HEK293 (cell line): ENCODE results near the gene ARIH2.
A peak's percentile ranks its signal among the peaks of the same experiment; 100 is the strongest.

Experiments used
- GLIS1 ChIP-seq: fragments of 450-650 bp; formaldehyde crosslinking; IDR thresholded peaks from 2 replicates; pipeline ENCODE4 v1.5.1; 2016; ENCODE audit warnings: missing biosample characterization, missing genetic modification characterization
- HOXA7 ChIP-seq: sonication (generic); formaldehyde crosslinking; IDR thresholded peaks from 2 replicates; pipeline ENCODE4 v1.8.1; 2022; ENCODE audit warnings: missing genetic modification reagents, borderline replicate concordance
- KLF10 ChIP-seq: fragments of 450-650 bp; IDR thresholded peaks from 2 replicates; pipeline ENCODE4 v1.5.1; 2018; ENCODE audit warnings: missing biosample characterization, mild to moderate bottlenecking, missing genetic modification characterization
- KLF7 ChIP-seq: fragments of 450-650 bp; formaldehyde crosslinking; IDR thresholded peaks from 2 replicates; pipeline ENCODE4 v1.5.1; 2016; ENCODE audit warnings: missing biosample characterization, missing genetic modification characterization, borderline replicate concordance
- KLF8 ChIP-seq: fragments of 450-650 bp; formaldehyde crosslinking; IDR thresholded peaks from 2 replicates; pipeline ENCODE4 v1.5.1; 2016; ENCODE audit warnings: missing biosample characterization, missing genetic modification characterization
- SALL2 ChIP-seq: fragments of 450-650 bp; formaldehyde crosslinking; IDR thresholded peaks from 2 replicates; pipeline ENCODE4 v1.5.0; 2017; ENCODE audit warnings: missing biosample characterization, mild to moderate bottlenecking, missing genetic modification characterization, borderline replicate concordance
- SP2 ChIP-seq: fragments of 450-650 bp; formaldehyde crosslinking; IDR thresholded peaks from 2 replicates; pipeline ENCODE4 v1.5.1; 2016; ENCODE audit warnings: missing biosample characterization, missing genetic modification characterization
- ZBTB1 ChIP-seq: fragments of 450-650 bp; formaldehyde crosslinking; IDR thresholded peaks from 2 replicates; pipeline ENCODE4 v1.5.1; 2016; ENCODE audit warnings: missing biosample characterization, missing genetic modification characterization
- ZBTB11 ChIP-seq: fragments of 450-650 bp; formaldehyde crosslinking; conservative IDR thresholded peaks from 2 replicates; pipeline ENCODE4 v1.5.1; 2016; ENCODE audit warnings: low read depth, missing biosample characterization, missing genetic modification characterization
- ZEB2 ChIP-seq: fragments of 450-650 bp; formaldehyde crosslinking; IDR thresholded peaks from 2 replicates; pipeline ENCODE4 v1.5.1; 2016; ENCODE audit warnings: missing biosample characterization, missing genetic modification characterization
- ZFHX2 ChIP-seq: fragments of 450-650 bp; formaldehyde crosslinking; conservative IDR thresholded peaks from 2 replicates; pipeline ENCODE4 v1.5.1; 2016; ENCODE audit warnings: missing biosample characterization, missing genetic modification characterization
- ZFP3 ChIP-seq: fragments of 450-650 bp; formaldehyde crosslinking; IDR thresholded peaks from 2 replicates; pipeline ENCODE4 v1.5.1; 2016; ENCODE audit warnings: low read depth, missing biosample characterization, missing genetic modification characterization
- ZIC2 ChIP-seq: fragments of 450-650 bp; formaldehyde crosslinking; IDR thresholded peaks from 2 replicates; pipeline ENCODE4 v1.5.1; 2016; ENCODE audit warnings: missing biosample characterization, missing genetic modification characterization
- ZNF10 ChIP-seq: fragments of 450-650 bp; formaldehyde crosslinking; IDR thresholded peaks from 2 replicates; pipeline ENCODE4 v1.5.1; 2017; ENCODE audit warnings: missing biosample characterization, missing genetic modification characterization
- ZNF121 ChIP-seq: fragments of 450-650 bp; formaldehyde crosslinking; IDR thresholded peaks from 2 replicates; pipeline ENCODE4 v1.5.1; 2016; ENCODE audit warnings: missing biosample characterization, missing genetic modification characterization
- ZNF132 ChIP-seq: fragments of 450-650 bp; formaldehyde crosslinking; IDR thresholded peaks from 2 replicates; pipeline ENCODE4 v1.5.1; 2017; ENCODE audit warnings: missing biosample characterization, missing genetic modification characterization, borderline replicate concordance
- ZNF2 ChIP-seq: fragments of 450-650 bp; formaldehyde crosslinking; IDR thresholded peaks from 2 replicates; pipeline ENCODE4 v1.5.1; 2016; ENCODE audit warnings: missing biosample characterization, missing genetic modification characterization
- ZNF211 ChIP-seq: fragments of 450-650 bp; formaldehyde crosslinking; IDR thresholded peaks from 2 replicates; pipeline ENCODE4 v1.5.1; 2016; ENCODE audit warnings: low read depth, missing biosample characterization, missing genetic modification characterization
- ZNF248 ChIP-seq: fragments of 450-650 bp; formaldehyde crosslinking; IDR thresholded peaks from 2 replicates; pipeline ENCODE4 v1.5.1; 2017; ENCODE audit warnings: missing biosample characterization, missing genetic modification characterization
- ZNF274 ChIP-seq, 2 experiments: fragments of 200-500 bp in 1 of 2; fragments of 450-650 bp in 1 of 2; sonication (Bioruptor generic) in 1 of 2; formaldehyde crosslinking in 1 of 2; IDR thresholded peaks; 2 replicates each; pipeline versions ENCODE4 v1.5.1 to v1.6.1; 2014 to 2016; ENCODE audit warnings: borderline replicate concordance in 1 of 2, inconsistent platforms in 1 of 2, low read length in 1 of 2, missing biosample characterization in 1 of 2, missing genetic modification characterization in 1 of 2
- ZNF362 ChIP-seq: fragments of 450-650 bp; formaldehyde crosslinking; IDR thresholded peaks from 2 replicates; pipeline ENCODE4 v1.5.1; 2016; ENCODE audit warnings: missing biosample characterization, missing genetic modification characterization
- ZNF391 ChIP-seq: fragments of 450-650 bp; formaldehyde crosslinking; IDR thresholded peaks from 2 replicates; pipeline ENCODE4 v1.5.1; 2016; ENCODE audit warnings: low read depth, missing biosample characterization, missing genetic modification characterization, borderline replicate concordance
- ZNF426 ChIP-seq: fragments of 450-650 bp; formaldehyde crosslinking; IDR thresholded peaks from 2 replicates; pipeline ENCODE4 v1.5.1; 2017; ENCODE audit warnings: missing biosample characterization, missing genetic modification characterization, mild to moderate bottlenecking, inconsistent platforms, moderate library complexity
- ZNF433 ChIP-seq: fragments of 450-650 bp; formaldehyde crosslinking; IDR thresholded peaks from 2 replicates; pipeline ENCODE4 v1.5.1; 2016; ENCODE audit warnings: missing biosample characterization, missing genetic modification characterization, low read depth
- ZNF449 ChIP-seq: fragments of 450-650 bp; formaldehyde crosslinking; IDR thresholded peaks from 2 replicates; pipeline ENCODE4 v1.5.1; 2017; ENCODE audit warnings: missing biosample characterization, mild to moderate bottlenecking, missing genetic modification characterization, moderate library complexity
- ZNF521 ChIP-seq: fragments of 450-650 bp; formaldehyde crosslinking; IDR thresholded peaks from 2 replicates; pipeline ENCODE4 v1.5.1; 2017; ENCODE audit warnings: missing biosample characterization, mild to moderate bottlenecking, missing genetic modification characterization
- ZNF529 ChIP-seq: fragments of 450-650 bp; formaldehyde crosslinking; IDR thresholded peaks from 2 replicates; pipeline ENCODE4 v1.5.1; 2017; ENCODE audit warnings: missing genetic modification characterization, missing biosample characterization; ENCODE audit not compliant: insufficient replicate concordance
- ZNF623 ChIP-seq: fragments of 450-650 bp; formaldehyde crosslinking; IDR thresholded peaks from 2 replicates; pipeline ENCODE4 v1.5.1; 2016; ENCODE audit warnings: missing biosample characterization, missing genetic modification characterization
- ZNF654 ChIP-seq: fragments of 450-650 bp; formaldehyde crosslinking; IDR thresholded peaks from 2 replicates; pipeline ENCODE4 v1.5.1; 2016; ENCODE audit warnings: low read depth, missing biosample characterization, missing genetic modification characterization
- ZNF843 ChIP-seq: fragments of 450-650 bp; formaldehyde crosslinking; IDR thresholded peaks from 2 replicates; pipeline ENCODE4 v1.5.1; 2016; ENCODE audit warnings: missing biosample characterization, missing genetic modification characterization
- ZSCAN4 ChIP-seq: fragments of 450-650 bp; formaldehyde crosslinking; IDR thresholded peaks from 2 replicates; pipeline ENCODE4 v1.5.1; 2017; ENCODE audit warnings: missing biosample characterization, missing genetic modification characterization
- ZSCAN5A ChIP-seq: fragments of 450-650 bp; formaldehyde crosslinking; IDR thresholded peaks from 2 replicates; pipeline ENCODE4 v1.5.1; 2016; ENCODE audit warnings: missing biosample characterization, missing genetic modification characterization

ARIH2 gene

GRCh38 chr3:49021213-49021812, 102.7 kb downstream of the ARIH2 start (continued):
- TF ChIP-seq ZNF132: no peak
- TF ChIP-seq KLF10 (tag by site-specific recombination): peak; percentile 84; the same call in 1 of the 2 replicates
- no peak; the same call in 1 of the 2 replicates for TF ChIP-seq KLF8 (tag by site-specific recombination)
- TF ChIP-seq ZNF248: no peak
- TF ChIP-seq ZNF433 (tag by site-specific recombination): no peak
- TF ChIP-seq ZIC2: peak; percentile 58
- TF ChIP-seq ZNF426 (tag by site-specific recombination): no peak
- no peak for TF ChIP-seq HOXA7 (CRISPR knock-in tag)
- no peak for TF ChIP-seq ZEB2 (tag by site-specific recombination)
- 0 out of 2 replicates have a peak, but pooled peaks have one; percentile 56 for TF ChIP-seq ZNF391 (tag by site-specific recombination)
- no peak for TF ChIP-seq ZFP3 (tag by site-specific recombination)
- TF ChIP-seq ZNF449 (tag by site-specific recombination): 0 out of 2 replicates have a peak, but pooled peaks have one; percentile 53
- no peak for TF ChIP-seq ZSCAN5A (tag by site-specific recombination)
- peak; percentile 31 for TF ChIP-seq ZBTB11
- no peak for TF ChIP-seq ZNF521 (tag by site-specific recombination)
- TF ChIP-seq ZSCAN4: no peak
- TF ChIP-seq ZBTB1 (tag by site-specific recombination): no peak
- peak; percentile 78 for TF ChIP-seq SP2 (tag by site-specific recombination)
- no peak for TF ChIP-seq KLF7
- TF ChIP-seq ZNF654 (tag by site-specific recombination): no peak
- no peak for TF ChIP-seq ZNF10 (tag by site-specific recombination)
- no peak for TF ChIP-seq ZNF362 (tag by site-specific recombination)
- TF ChIP-seq ZNF623 (tag by site-specific recombination): no peak
- peak; percentile 52 for TF ChIP-seq ZNF2 (tag by site-specific recombination)
- TF ChIP-seq SALL2 (tag by site-specific recombination): no peak
- TF ChIP-seq ZNF211 (tag by site-specific recombination): no peak
- TF ChIP-seq GLIS1 (tag by site-specific recombination): no peak
- TF ChIP-seq ZNF843 (tag by site-specific recombination): no peak
- TF ChIP-seq ZNF529 (tag by site-specific recombination): no peak
- peak; percentile 90 for TF ChIP-seq ZFHX2 (tag by site-specific recombination)
- TF ChIP-seq ZNF274 (IDR thresholded peaks at IDR 0.05; ENCODE audit: low read length): no peak
- no peak for TF ChIP-seq ZNF274 (tag by site-specific recombination; IDR thresholded peaks at IDR 0.05; ENCODE audit: borderline replicate concordance)
- no peak for TF ChIP-seq ZNF121 (tag by site-specific recombination)
